Muscle of back (tissue), 13 donors: ENCODE data around the gene ANGEL1. TPM values are rescaled to one million over a fixed set of nuclear protein-coding genes. Genes with fewer than 3 reads are reported as not detected.

Source experiments
- DNase-seq, 3 donors: peaks; one replicate each; pipeline versions ENCODE4 v3.0.0 to v3.0.0-alpha.2; 2013
- long read RNA-seq, 9 donors: transcript quantifications; one replicate each; lab custom pipeline, GENCODE V29; 2026
- polyA plus RNA-seq, 10 donors: library from polyadenylated mRNA; unstranded; fragments of 120-200 nt; gene quantifications; one replicate each; pipeline ENCODE4 v1.2.1, GENCODE V29; 2013; ENCODE audit not compliant: insufficient read length in 10 of 10

Gene ANGEL1, protein sequence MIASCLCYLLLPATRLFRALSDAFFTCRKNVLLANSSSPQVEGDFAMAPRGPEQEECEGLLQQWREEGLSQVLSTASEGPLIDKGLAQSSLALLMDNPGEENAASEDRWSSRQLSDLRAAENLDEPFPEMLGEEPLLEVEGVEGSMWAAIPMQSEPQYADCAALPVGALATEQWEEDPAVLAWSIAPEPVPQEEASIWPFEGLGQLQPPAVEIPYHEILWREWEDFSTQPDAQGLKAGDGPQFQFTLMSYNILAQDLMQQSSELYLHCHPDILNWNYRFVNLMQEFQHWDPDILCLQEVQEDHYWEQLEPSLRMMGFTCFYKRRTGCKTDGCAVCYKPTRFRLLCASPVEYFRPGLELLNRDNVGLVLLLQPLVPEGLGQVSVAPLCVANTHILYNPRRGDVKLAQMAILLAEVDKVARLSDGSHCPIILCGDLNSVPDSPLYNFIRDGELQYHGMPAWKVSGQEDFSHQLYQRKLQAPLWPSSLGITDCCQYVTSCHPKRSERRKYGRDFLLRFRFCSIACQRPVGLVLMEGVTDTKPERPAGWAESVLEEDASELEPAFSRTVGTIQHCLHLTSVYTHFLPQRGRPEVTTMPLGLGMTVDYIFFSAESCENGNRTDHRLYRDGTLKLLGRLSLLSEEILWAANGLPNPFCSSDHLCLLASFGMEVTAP
- 10 to 100 TPM; 11.9 to 25.7 (median 18.6) TPM for polyA plus RNA-seq
- long read RNA-seq, donor 1, full-length matches to known transcripts, result 1 of 1 reads
- long read RNA-seq, donor 1, partial matches to known transcripts, result 0 of 1 reads
- long read RNA-seq, donor 1, other reads (novel, unspliced or antisense), result 0 of 1 reads
- long read RNA-seq, donor 2, full-length matches to known transcripts, result 3 of 3 reads
- long read RNA-seq, donor 2, partial matches to known transcripts, result 0 of 3 reads
- long read RNA-seq, donor 2, other reads (novel, unspliced or antisense), result 0 of 3 reads
- long read RNA-seq, donor 3, result 0 reads
- long read RNA-seq, donor 4, full-length matches to known transcripts, result 1 of 1 reads
- long read RNA-seq, donor 4, partial matches to known transcripts, result 0 of 1 reads
- long read RNA-seq, donor 4, other reads (novel, unspliced or antisense), result 0 of 1 reads
- long read RNA-seq, donor 5, result 0 reads
- long read RNA-seq, donor 6, full-length matches to known transcripts, result 2 of 2 reads
- long read RNA-seq, donor 6, partial matches to known transcripts, result 0 of 2 reads
- long read RNA-seq, donor 6, other reads (novel, unspliced or antisense), result 0 of 2 reads
- long read RNA-seq, donor 7, result 0 reads
- long read RNA-seq, donor 8, full-length matches to known transcripts, result 3 of 3 reads
- long read RNA-seq, donor 8, partial matches to known transcripts, result 0 of 3 reads
- long read RNA-seq, donor 8, other reads (novel, unspliced or antisense), result 0 of 3 reads
- long read RNA-seq, donor 9, result 0 reads

GRCh38 chr14:76812422-76813383, at the start of gene ANGEL1:
Gene ANGEL1, minus strand, starts transcription at chr14:76812882. Its CDS starts 55 bp downstream, at chr14:76812827.
- peak; percentile 92 to 96 (median 94) for DNase-seq

GRCh38 chr14:76861574-76862255, 49.0 kb upstream of the ANGEL1 start:
- no peak for DNase-seq

DNA sequence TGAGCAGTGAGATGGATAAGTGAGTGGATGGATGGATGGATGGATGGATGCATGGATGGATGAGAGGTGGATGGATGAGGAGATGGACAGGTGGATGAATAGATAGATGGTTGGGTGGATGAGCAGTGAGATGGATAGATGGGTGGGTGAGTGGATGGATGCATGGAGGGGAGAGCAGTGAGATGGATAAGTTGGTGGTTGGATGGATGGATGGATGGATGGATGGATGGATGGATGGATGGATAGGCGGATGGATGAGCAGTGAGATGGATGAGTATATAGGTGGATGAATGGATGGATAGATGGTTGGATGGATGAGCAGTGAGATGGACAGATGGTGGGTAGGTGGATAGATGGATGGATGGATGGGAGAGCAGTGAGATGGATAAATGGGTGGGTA, 44.1 kb upstream of the ANGEL1 start:
- DNase-seq, result no peak

DNA sequence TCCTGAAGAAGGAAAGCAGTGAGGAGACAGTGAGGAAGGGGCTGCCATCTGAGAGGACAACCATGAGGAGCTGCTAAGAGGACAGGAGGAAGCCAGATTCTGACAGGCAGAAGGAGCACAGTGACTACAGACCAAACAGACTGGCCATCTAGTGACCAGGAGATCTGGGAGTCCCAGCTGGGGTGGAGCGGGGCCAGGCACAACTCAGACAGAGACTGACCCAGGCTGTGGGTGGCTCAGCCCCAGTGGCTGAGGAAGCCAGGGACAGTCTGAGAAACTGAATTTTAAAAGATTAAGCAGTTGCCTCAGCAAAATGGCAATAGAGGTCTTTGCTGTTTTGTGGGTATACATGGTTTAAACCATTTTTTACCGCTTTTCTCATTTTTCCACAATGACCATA, 42.4 kb upstream of the ANGEL1 start:
- no peak for DNase-seq

- DNase-seq, result no peak
Measured at GRCh38 chr14:76848879-76849278, 36.2 kb upstream of the ANGEL1 start.

DNA sequence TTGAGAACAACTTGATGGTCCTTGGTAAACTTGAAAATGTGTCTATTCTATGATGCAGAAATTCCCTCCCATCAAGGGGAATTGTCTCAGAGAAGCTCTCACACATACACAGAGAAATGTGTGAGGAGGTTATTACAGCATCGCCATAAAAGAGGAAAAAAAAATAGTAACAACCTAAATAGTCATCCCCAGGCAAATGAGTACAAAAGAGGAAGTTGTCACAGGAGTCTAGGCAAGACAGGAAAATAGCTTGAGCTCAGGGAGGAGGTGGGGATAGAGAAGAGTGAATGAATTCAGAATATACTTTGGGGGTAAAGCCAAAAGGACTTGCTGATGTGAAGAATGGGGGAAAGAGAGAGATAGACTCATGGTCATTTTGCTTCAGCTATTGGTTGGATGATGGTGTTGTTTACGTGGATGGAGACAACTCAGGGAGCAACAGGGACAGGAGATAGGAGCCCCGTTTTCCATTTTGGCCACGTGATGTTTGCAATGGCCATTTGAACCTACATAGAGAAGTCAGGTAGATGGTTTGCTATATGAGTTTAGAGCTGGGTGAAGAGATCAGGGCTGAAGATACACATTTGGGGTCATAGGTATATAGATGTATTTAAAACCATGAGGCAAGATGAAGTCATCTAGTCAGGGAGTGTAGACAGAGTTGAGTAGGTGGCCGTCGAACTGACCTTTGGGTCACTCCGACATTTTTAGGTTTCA, 33.8 kb upstream of the ANGEL1 start:
- no peak for DNase-seq

- DNase-seq, result peak in 1 of 3 donors; percentile 54
Measured at GRCh38 chr14:76844223-76844622, 31.5 kb upstream of the ANGEL1 start.

GRCh38 chr14:76842414-76842813, 29.7 kb upstream of the ANGEL1 start:
- no peak for DNase-seq

DNA sequence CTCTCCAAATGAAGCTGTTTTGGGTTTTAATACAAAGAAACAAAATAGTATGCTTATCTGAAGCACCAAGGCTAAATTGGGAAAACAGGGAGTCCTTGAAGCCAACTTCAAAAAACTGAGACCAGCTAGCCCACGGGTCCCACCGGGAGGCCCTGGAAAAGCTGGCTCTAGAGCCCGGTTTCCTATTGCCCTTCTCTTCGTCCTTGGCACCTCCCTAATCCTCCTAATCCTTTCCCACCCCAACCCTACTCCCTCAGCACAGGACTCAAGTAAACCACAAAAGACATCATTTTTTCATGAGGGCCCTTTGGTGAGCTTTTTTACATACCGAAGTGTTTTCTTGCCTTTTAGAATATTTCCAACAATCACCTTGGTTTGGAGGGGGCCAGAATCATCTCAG, 24.8 kb upstream of the ANGEL1 start:
- no peak for DNase-seq

DNA sequence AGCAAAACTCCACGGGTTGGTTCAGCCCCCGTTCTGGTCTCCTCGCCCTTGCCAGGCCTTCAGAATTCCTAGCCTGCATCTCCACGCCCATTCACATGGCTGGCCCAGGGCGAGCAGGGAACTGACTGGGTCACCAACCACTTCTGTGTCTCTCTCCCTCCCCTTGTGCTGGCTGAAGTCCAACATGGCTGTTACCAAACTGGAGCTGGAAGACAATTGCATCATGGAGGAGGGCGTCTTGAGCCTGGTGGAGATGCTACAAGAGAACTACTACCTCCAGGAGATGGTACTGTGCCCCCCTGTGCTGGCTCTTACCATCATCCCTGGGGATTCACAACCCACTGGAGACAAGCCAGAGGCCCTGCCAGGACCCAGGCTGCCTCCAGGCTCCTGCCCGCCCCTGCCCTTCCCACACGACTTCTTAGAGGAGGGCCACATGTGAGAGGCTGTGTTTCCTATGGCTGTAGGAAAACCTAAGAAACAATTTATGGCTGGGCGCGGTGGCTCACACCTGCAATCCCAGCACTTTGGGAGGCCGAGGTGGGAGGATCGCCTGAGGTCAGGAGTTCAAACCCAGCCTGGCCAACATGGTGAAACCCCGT, 23.4 kb upstream of the ANGEL1 start:
- no peak for DNase-seq

DNA sequence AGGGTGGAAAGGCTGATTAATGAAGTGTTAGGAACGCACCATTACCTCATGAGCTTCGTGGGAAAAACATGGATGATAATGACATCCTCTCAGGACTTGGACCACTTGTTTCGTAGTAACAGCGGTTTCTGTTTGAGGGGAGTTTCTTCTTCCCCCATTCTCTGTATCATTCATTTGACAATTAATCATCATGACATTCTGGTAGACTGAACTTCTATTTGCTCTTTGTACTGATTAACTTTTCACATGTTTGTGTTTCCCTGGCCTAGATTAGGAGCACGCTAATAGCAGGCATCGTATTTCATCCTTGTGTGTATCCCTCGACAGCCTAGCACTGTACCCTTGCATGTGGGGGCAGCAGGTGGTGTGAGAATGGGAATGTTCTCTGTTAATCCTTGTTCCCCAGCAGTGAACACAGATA, 21.6 kb upstream of the ANGEL1 start:
- DNase-seq, result no peak

DNA sequence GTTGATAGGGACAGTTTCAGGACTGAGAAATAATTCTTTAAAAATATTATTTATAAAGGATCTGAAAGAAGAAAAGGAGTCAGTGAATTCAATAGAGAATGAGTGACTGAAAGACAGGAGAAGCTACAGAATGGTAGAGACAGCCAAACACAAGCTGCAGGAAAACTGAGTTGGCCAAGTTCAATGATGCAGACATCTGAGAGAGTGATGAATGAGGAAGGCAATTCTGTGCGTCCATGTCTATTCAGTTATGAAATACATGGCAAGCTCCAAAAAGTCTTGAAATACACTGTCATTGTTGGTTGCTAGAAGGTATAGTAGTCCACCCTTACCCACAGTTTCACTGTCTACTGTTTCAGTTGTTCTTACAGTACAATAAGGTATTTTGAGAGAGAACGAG, 20.3 kb upstream of the ANGEL1 start:
- DNase-seq, result no peak

DNA sequence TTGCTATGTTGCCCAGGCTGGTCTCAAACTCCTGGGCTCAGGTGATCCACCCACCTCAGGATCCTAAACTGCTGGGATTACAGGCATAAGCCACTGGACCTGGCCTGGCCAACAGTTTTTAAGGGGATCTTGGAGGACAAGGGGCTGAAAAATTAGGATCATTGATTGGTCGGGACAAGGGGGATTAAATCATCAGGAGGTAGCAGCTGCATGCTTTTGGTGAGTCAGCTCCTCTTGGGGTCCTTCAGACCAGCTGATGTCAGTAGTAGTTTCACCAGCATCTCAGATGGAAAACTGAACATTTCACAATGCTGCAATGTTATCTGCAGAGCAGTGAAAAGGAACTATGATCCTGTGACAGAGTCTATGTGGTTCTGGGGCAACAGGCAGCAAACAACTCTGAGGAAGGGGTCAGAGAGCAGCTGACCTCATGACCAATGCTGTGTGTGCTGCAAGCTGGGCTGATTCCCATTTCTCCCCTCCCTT, 19.9 kb upstream of the ANGEL1 start:
- DNase-seq, result peak in 1 of 3 donors; percentile 25

DNA sequence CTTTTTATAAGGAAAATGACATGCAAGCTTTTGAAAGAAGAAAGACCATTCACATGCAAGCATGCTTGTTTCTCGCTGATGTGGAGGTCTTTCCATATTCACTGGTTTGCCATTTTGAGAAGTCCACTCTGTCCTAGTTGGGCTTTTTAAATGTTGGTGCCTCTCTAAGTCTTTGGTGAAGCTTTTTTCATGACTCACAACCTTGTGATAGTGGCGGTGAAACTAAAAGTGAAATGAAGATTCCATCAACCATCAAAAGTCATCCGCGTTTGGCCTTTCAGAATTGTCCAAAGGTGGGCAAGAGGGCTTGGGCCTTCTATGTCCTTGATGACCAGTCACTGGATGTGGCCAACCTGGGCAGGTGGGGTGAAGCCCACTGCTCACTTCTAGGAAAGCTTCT, 17.9 kb upstream of the ANGEL1 start:
- no peak for DNase-seq

DNA sequence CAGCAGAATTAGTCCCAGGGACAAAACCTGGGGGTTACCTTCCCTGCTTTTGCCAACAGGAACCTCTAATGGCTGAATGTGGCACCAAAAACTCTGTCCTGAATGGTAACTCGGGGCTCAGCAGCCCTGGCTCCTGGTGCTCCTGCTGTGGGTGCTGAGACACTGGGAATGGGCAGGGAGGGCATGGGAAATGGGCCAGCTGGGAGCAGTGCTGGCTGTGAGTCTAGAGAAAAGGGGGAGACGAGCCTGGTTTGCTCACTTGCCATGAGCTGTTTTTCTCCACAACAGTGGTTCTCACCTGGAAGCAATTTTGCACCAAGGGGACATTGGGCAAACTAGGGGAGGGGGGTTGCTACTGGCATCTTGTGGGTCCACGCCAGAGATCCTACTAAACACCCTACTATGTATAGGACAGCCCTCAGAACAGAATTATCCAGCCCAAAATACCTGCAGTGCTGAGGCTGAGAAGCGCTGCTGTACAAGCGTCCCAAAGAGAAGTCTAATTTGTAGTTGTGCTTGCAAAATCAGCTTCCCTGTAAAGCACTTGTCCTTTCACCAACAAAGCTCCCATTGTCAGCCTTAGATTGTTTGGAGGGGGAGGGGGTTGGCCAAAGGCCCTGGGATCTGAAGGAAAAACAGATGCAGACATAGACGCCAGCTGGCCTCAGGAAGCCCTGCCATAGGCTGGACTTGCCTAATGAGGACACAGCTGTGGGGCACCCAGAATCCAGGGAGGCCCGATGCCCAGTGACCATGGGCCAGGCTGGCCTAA, 17.2 kb upstream of the ANGEL1 start:
- peak; percentile 65 to 88 (median 76) for DNase-seq

- peak in 1 of 3 donors; percentile 35 for DNase-seq
Measured at GRCh38 chr14:76829013-76829365, 16.3 kb upstream of the ANGEL1 start.

- no peak for DNase-seq
Measured at GRCh38 chr14:76828339-76829012, 15.8 kb upstream of the ANGEL1 start.
